Astrocyte (in vitro differentiated cells and primary cell): ENCODE measurements around the gene PXT1. TPM values are rescaled to one million over a fixed set of nuclear protein-coding genes. Genes with fewer than 3 reads are reported as not detected.

Experiments used
- DNase-seq: peaks from one replicate; pipeline ENCODE4 v3.0.0-alpha.2; 2010; ENCODE audit warnings: low read depth
- FAIRE-seq: peaks from 2 replicates; lab custom pipeline; 2011; peaks lifted over from hg19 to GRCh38; lab: Jason Lieb, UNC
- H2AFZ ChIP-seq: 2 replicates; pipeline ENCODE4 v1.6.0; 2012; ENCODE audit warnings: low read depth, low read length, inconsistent platforms
- H3K27ac ChIP-seq: 2 replicates; pipeline ENCODE4 v1.5.1; 2011; ENCODE audit warnings: low read depth, low read length, inconsistent platforms
- H3K27me3 ChIP-seq: 2 replicates; pipeline ENCODE4 v1.6.0; 2011; ENCODE audit warnings: low read length, inconsistent platforms; ENCODE audit not compliant: insufficient read depth
- H3K36me3 ChIP-seq: 2 replicates; pipeline ENCODE4 v1.5.1; 2011; ENCODE audit warnings: low read length, inconsistent platforms; ENCODE audit not compliant: insufficient read depth
- H3K4me1 ChIP-seq: 2 replicates; pipeline ENCODE4 v1.5.1; 2011; ENCODE audit warnings: low read length, inconsistent platforms; ENCODE audit not compliant: insufficient read depth
- H3K4me2 ChIP-seq: 2 replicates; pipeline ENCODE4 v1.6.0; 2012; ENCODE audit warnings: low read length, inconsistent platforms
- H3K4me3 ChIP-seq: 2 replicates; pipeline ENCODE4 v1.5.1; 2011; ENCODE audit warnings: low read depth, mild to moderate bottlenecking, low read length, inconsistent platforms; ENCODE audit not compliant: insufficient read depth
- H3K79me2 ChIP-seq: 2 replicates; pipeline ENCODE4 v1.6.0; 2012; ENCODE audit warnings: mild to moderate bottlenecking, low read length, inconsistent platforms; ENCODE audit not compliant: insufficient read depth
- H3K9ac ChIP-seq: 2 replicates; pipeline ENCODE4 v1.6.0; 2012; ENCODE audit warnings: mild to moderate bottlenecking, low read length, inconsistent platforms
- H3K9me3 ChIP-seq: 2 replicates; pipeline ENCODE4 v1.5.1; 2012; ENCODE audit warnings: low read depth, mild to moderate bottlenecking, low read length, inconsistent platforms; ENCODE audit not compliant: insufficient read depth
- H4K20me1 ChIP-seq: 2 replicates; pipeline ENCODE4 v1.6.0; 2012; ENCODE audit warnings: low read length, inconsistent platforms; ENCODE audit not compliant: insufficient read depth
- H3K27ac Mint-ChIP-seq: one replicate; pipeline ENCODE4 v1.8.0; 2021; ENCODE audit warnings: mild to moderate bottlenecking, mixed read lengths; ENCODE audit not compliant: unreplicated experiment
- H3K27me3 Mint-ChIP-seq: one replicate; pipeline ENCODE4 v1.8.0; 2021; ENCODE audit warnings: low read depth, mixed read lengths; ENCODE audit not compliant: unreplicated experiment
- H3K36me3 Mint-ChIP-seq: one replicate; pipeline ENCODE4 v1.8.0; 2021; ENCODE audit warnings: low read depth, mixed read lengths; ENCODE audit not compliant: unreplicated experiment
- H3K4me1 Mint-ChIP-seq: one replicate; pipeline ENCODE4 v1.8.0; 2021; ENCODE audit warnings: low read depth, mixed read lengths; ENCODE audit not compliant: unreplicated experiment
- H3K4me3 Mint-ChIP-seq: one replicate; pipeline ENCODE4 v1.8.0; 2021; ENCODE audit warnings: mild to moderate bottlenecking, moderate library complexity, mixed read lengths; ENCODE audit not compliant: unreplicated experiment
- H3K9me3 Mint-ChIP-seq: one replicate; pipeline ENCODE4 v1.8.0; 2021; ENCODE audit warnings: mild to moderate bottlenecking, mixed read lengths; ENCODE audit not compliant: unreplicated experiment
- CTCF ChIP-seq: IDR thresholded peaks from 2 replicates; pipeline ENCODE4 v1.5.1; 2011; ENCODE audit warnings: low read depth, mild to moderate bottlenecking, inconsistent platforms, low read length, moderate library complexity; ENCODE audit not compliant: insufficient read depth
- EZH2 ChIP-seq: IDR thresholded peaks from 2 replicates; pipeline ENCODE4 v1.6.1; 2012; ENCODE audit warnings: mild to moderate bottlenecking, low read length, inconsistent platforms; ENCODE audit not compliant: insufficient read depth
- total RNA-seq: library from RNA; stranded (reverse); gene quantifications from 2 replicates; pipeline ENCODE4 v1.2.1, GENCODE V29; 2021

PXT1 gene
- total RNA-seq, 1 donor from 2014 or later: 0.09 TPM

DNA sequence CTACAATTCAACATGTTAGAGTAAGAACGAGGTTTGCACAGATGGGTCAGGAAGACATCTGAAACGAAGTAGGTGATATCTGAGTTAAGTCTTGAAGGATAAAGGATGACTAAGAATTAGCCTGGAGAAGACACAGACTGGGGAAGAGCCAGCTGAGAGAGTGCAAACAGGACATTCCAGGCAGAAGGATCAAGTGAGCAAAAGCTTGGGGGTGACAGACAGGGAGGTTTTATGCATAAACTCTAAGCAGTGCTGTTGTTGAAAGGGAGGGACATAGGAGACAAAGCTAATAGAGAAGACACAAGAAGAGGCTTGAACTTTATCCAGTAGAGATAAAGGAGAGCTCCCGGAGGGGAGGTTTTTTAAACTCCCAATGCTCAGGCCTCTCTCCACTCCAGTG lies 40.2 kb downstream of the PXT1 start:
- no peak overlapping the region for H3K27ac ChIP-seq
- no peaks in the 10 kb centered on the region for H3K36me3 ChIP-seq
- no peak overlapping the region for H3K4me3 ChIP-seq
- no peaks in the 10 kb centered on the region for H4K20me1 ChIP-seq
- no peak overlapping the region for H3K4me3 Mint-ChIP-seq
- H3K27ac Mint-ChIP-seq: no peak overlapping the region
- FAIRE-seq (no peak), DNase-seq (no peak)
- H3K9me3 Mint-ChIP-seq: peaks cover 4% of the 10 kb centered on the region
- H3K79me2 ChIP-seq: no peaks in the 10 kb centered on the region
- H3K4me2 ChIP-seq: no peak overlapping the region
- H2AFZ ChIP-seq: no peak overlapping the region
- no peaks in the 10 kb centered on the region for H3K9me3 ChIP-seq
- peaks cover 8% of the 10 kb centered on the region for H3K27me3 Mint-ChIP-seq
- peaks cover 5% of the 10 kb centered on the region for H3K4me1 Mint-ChIP-seq
- H3K4me1 ChIP-seq: no peaks in the 10 kb centered on the region
- no peaks in the 10 kb centered on the region for H3K27me3 ChIP-seq
- no peak overlapping the region for H3K9ac ChIP-seq
- TF ChIP-seq CTCF (no peak), EZH2 (no peak)
- no peaks in the 10 kb centered on the region for H3K36me3 Mint-ChIP-seq

GRCh38 chr6:36399970-36400369 lies 42.7 kb downstream of the PXT1 start:
- Mint-ChIP-seq H3K27me3 (no peaks in the 10 kb centered on the region), H3K4me3 (no peak overlapping the region), H3K4me1 (peaks cover 5% of the 10 kb centered on the region), H3K9me3 (peaks cover 4% of the 10 kb centered on the region), H3K36me3 (no peaks in the 10 kb centered on the region), H3K27ac (no peak overlapping the region)
- H3K79me2 ChIP-seq: no peaks in the 10 kb centered on the region
- no peaks in the 10 kb centered on the region for H3K36me3 ChIP-seq
- H3K9me3 ChIP-seq: no peaks in the 10 kb centered on the region
- no peak overlapping the region for H3K4me2 ChIP-seq
- no peak for TF ChIP-seq EZH2
- no peak for TF ChIP-seq CTCF
- DNase-seq (no peak), FAIRE-seq (no peak)
- H2AFZ ChIP-seq: no peak overlapping the region
- H3K27ac ChIP-seq: no peak overlapping the region
- H3K4me3 ChIP-seq: no peak overlapping the region
- no peaks in the 10 kb centered on the region for H4K20me1 ChIP-seq
- no peaks in the 10 kb centered on the region for H3K4me1 ChIP-seq
- no peak overlapping the region for H3K9ac ChIP-seq
- no peaks in the 10 kb centered on the region for H3K27me3 ChIP-seq

GRCh38 chr6:36392621-36393020 lies 50.0 kb downstream of the PXT1 start:
- Histone ChIP-seq H3K4me3 (no peak overlapping the region), H3K9ac (no peak overlapping the region), H2AFZ (no peak overlapping the region), H3K9me3 (no peaks in the 10 kb centered on the region), H3K27ac (no peak overlapping the region), H3K79me2 (no peaks in the 10 kb centered on the region), H3K27me3 (peaks cover 16% of the 10 kb centered on the region), H3K36me3 (no peaks in the 10 kb centered on the region), H3K4me2 (no peak overlapping the region), H3K4me1 (no peaks in the 10 kb centered on the region), H4K20me1 (no peaks in the 10 kb centered on the region)
- H3K4me3 Mint-ChIP-seq: no peak overlapping the region
- FAIRE-seq: no peak
- H3K36me3 Mint-ChIP-seq: no peaks in the 10 kb centered on the region
- peaks cover 4% of the 10 kb centered on the region for H3K9me3 Mint-ChIP-seq
- H3K4me1 Mint-ChIP-seq: no peaks in the 10 kb centered on the region
- no peak for DNase-seq
- TF ChIP-seq CTCF (no peak), EZH2 (no peak)
- no peak overlapping the region for H3K27ac Mint-ChIP-seq
- H3K27me3 Mint-ChIP-seq: peaks cover 22% of the 10 kb centered on the region
